ENCODE data around the gene SRC.

DNA sequence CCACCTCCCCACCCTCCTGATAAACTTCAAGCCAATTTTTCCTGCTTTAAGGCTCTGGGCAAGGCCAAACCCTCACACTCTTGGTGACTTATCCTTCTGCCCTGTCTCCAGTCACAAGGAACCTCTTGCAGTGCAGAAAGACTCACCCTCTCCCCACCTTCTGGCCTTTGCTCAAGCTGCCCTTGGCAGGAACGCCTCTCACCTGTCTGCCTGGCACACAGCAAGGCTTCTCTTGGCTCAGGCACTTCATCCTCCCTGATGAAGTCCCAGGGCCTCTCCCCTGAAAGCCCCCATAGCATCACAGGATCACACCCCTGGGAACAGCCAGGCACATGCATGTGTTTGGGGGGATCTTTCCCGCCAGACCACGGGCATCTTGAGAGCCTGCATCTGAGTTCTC lies 106.3 kb downstream of the SRC start:
- TF ChIP-seq POLR2AphosphoS5 (IDR thresholded peaks at IDR 0.05; ENCODE audit: insufficient read depth in 1 of 2, low read depth in 1 of 2), result no peak
- TF ChIP-seq, protein P1, sequence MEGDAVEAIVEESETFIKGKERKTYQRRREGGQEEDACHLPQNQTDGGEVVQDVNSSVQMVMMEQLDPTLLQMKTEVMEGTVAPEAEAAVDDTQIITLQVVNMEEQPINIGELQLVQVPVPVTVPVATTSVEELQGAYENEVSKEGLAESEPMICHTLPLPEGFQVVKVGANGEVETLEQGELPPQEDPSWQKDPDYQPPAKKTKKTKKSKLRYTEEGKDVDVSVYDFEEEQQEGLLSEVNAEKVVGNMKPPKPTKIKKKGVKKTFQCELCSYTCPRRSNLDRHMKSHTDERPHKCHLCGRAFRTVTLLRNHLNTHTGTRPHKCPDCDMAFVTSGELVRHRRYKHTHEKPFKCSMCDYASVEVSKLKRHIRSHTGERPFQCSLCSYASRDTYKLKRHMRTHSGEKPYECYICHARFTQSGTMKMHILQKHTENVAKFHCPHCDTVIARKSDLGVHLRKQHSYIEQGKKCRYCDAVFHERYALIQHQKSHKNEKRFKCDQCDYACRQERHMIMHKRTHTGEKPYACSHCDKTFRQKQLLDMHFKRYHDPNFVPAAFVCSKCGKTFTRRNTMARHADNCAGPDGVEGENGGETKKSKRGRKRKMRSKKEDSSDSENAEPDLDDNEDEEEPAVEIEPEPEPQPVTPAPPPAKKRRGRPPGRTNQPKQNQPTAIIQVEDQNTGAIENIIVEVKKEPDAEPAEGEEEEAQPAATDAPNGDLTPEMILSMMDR (IDR thresholded peaks at IDR 0.05), result no peak
